HL-60 (cell line): ENCODE measurements around the gene SV2C.

Experiments used
- DNase-seq, 2 experiments: peaks; one replicate each; pipeline ENCODE4 v3.0.0-alpha.2; 2010 to 2020; ENCODE audit warnings: low read depth in 1 of 2, low spot score in 1 of 2
- H3K27ac ChIP-seq: fragments of 250-450 bp; sonication (Bioruptor Pico); replicated peaks from 2 replicates; pipeline ENCODE4 v1.5.1; 2020; ENCODE audit warnings: mild to moderate bottlenecking, moderate library complexity
- H3K27me3 ChIP-seq: fragments of 250-450 bp; sonication (Bioruptor Pico); 2 replicates; pipeline ENCODE4 v1.5.1; 2021; ENCODE audit warnings: mild to moderate bottlenecking, moderate library complexity; ENCODE audit not compliant: insufficient read depth, poor library complexity, severe bottlenecking
- H3K4me3 ChIP-seq: replicated peaks from 2 replicates; pipeline ENCODE4 v1.5.1; 2011; ENCODE audit warnings: mild to moderate bottlenecking, control low read depth, low read length; ENCODE audit not compliant: insufficient read depth
- CTCF ChIP-seq: IDR thresholded peaks from one replicate; pipeline ENCODE4 v1.5.1; 2011; ENCODE audit warnings: low read length, control low read depth, inconsistent platforms; ENCODE audit not compliant: insufficient read depth
- GABPA ChIP-seq: IDR thresholded peaks from 2 replicates; pipeline ENCODE4 v1.6.1; 2012; ENCODE audit warnings: low read depth
- POLR2AphosphoS5 ChIP-seq: IDR thresholded peaks from 2 replicates; pipeline ENCODE4 v1.6.1; 2012; ENCODE audit warnings: low read depth
- REST ChIP-seq: IDR thresholded peaks from 2 replicates; pipeline ENCODE4 v1.6.1; 2012; ENCODE audit warnings: low read depth; ENCODE audit not compliant: insufficient replicate concordance
- SPI1 ChIP-seq: IDR thresholded peaks from 2 replicates; pipeline ENCODE4 v1.6.1; 2012; ENCODE audit warnings: low read depth, mild to moderate bottlenecking, borderline replicate concordance

SV2C gene

GRCh38 chr5:76199336-76200318 is 116.4 kb downstream of the SV2C start:
- TF ChIP-seq POLR2AphosphoS5: no peak
- TF ChIP-seq GABPA: no peak
- no peak for TF ChIP-seq SPI1

GRCh38 chr5:76202182-76202581 is 119.0 kb downstream of the SV2C start:
- H3K4me3 ChIP-seq: no peak overlapping the region

More at GRCh38 chr5:76199336-76200318, 116.4 kb downstream of the SV2C start:
- DNase-seq: no peak
- Histone ChIP-seq H3K27me3 (no peaks in the 10 kb centered on the region), H3K27ac (no peak overlapping the region), H3K4me3 (no peak overlapping the region)

GRCh38 chr5:76204191-76204590 is 121.0 kb downstream of the SV2C start:
- TF ChIP-seq GABPA: no peak
- TF ChIP-seq POLR2AphosphoS5: no peak
- no peak for TF ChIP-seq REST
- no peak for TF ChIP-seq CTCF
- no peak for TF ChIP-seq SPI1
- DNase-seq: no peak
- H3K27ac ChIP-seq: no peak overlapping the region

More at GRCh38 chr5:76202182-76202581, 119.0 kb downstream of the SV2C start:
- peak in 1 of 2 experiments; percentile 10 for DNase-seq
- TF ChIP-seq CTCF (no peak), REST (no peak), POLR2AphosphoS5 (no peak), SPI1 (no peak), GABPA (no peak)
- no peak overlapping the region for H3K27ac ChIP-seq
- H3K27me3 ChIP-seq: no peaks in the 10 kb centered on the region

GRCh38 chr5:76204713-76205112 is 121.5 kb downstream of the SV2C start:
- Histone ChIP-seq H3K27ac (no peak overlapping the region), H3K4me3 (no peak overlapping the region), H3K27me3 (no peaks in the 10 kb centered on the region)
- no peak for TF ChIP-seq REST
- no peak for TF ChIP-seq SPI1
- TF ChIP-seq GABPA: no peak
- no peak for TF ChIP-seq CTCF
- no peak for TF ChIP-seq POLR2AphosphoS5
- no peak for DNase-seq

More at GRCh38 chr5:76204191-76204590, 121.0 kb downstream of the SV2C start:
- Histone ChIP-seq H3K27me3 (no peaks in the 10 kb centered on the region), H3K4me3 (no peak overlapping the region)
